IMR-90 (cell line): ENCODE measurements around the gene NUP42. TPM values are rescaled to one million over a fixed set of nuclear protein-coding genes. Genes with fewer than 3 reads are reported as not detected.

Experiments used
- ATAC-seq: fragments of 200-7000 bp; cut with Tn5 transposase; 2 replicates; pipeline ENCODE4 v1.9.1; 2020; ENCODE audit warnings: low read depth, mild to moderate bottlenecking, moderate library complexity
- BruUV-seq: library from RNA; stranded (reverse); fragments of 400-500 nt; replicated peaks from 2 replicates; lab custom pipeline; 2021; lab: Mats Ljungman, UMichigan
- CTCF ChIA-PET: fragments of 300-600 bp; formaldehyde crosslinking; extraction: SDS; loops from one replicate; lab custom pipeline; 2021; ENCODE audit warnings: antibody characterized with exemption; lab: Yijun Ruan, JAX
- POLR2A ChIA-PET: fragments of 300-600 bp; sonication (Branson Sonifier 250); formaldehyde crosslinking; loops from one replicate; lab custom pipeline; 2022; ENCODE audit warnings: antibody characterized with exemption; ENCODE audit not compliant: unreplicated experiment; lab: Charles Lee
- DNase-seq: peaks from one replicate; pipeline ENCODE4 v3.0.0; 2013
- H2AFZ ChIP-seq: replicated peaks from 2 replicates; pipeline ENCODE3; 2013; ENCODE audit warnings: low read length, mild to moderate bottlenecking; ENCODE audit not compliant: poor library complexity
- H2AK5ac ChIP-seq: 2 replicates; pipeline ENCODE4 v1.6.1; 2013; ENCODE audit warnings: low read depth, low read length, inconsistent platforms
- H2AK9ac ChIP-seq: replicated peaks from 2 replicates; pipeline ENCODE3; 2013; ENCODE audit warnings: mild to moderate bottlenecking, low read depth, low read length, moderate library complexity; ENCODE audit not compliant: poor library complexity
- H2BK120ac ChIP-seq: 2 replicates; pipeline ENCODE4 v1.6.1; 2013; ENCODE audit warnings: low read depth, low read length, inconsistent platforms
- H2BK15ac ChIP-seq: 3 replicates; pipeline ENCODE4 v1.6.1; 2013; ENCODE audit warnings: low read depth, low read length, inconsistent platforms
- H2BK20ac ChIP-seq: 2 replicates; pipeline ENCODE4 v1.6.1; 2013; ENCODE audit warnings: low read depth, mild to moderate bottlenecking, inconsistent platforms, low read length, moderate library complexity
- H2BK5ac ChIP-seq: 2 replicates; pipeline ENCODE4 v1.6.1; 2013; ENCODE audit warnings: mild to moderate bottlenecking, low read depth, low read length, inconsistent platforms; ENCODE audit not compliant: poor library complexity, severe bottlenecking
- H3K14ac ChIP-seq: replicated peaks from 2 replicates; pipeline ENCODE4 v1.6.1; 2013; ENCODE audit warnings: low read depth, low read length, inconsistent platforms
- H3K18ac ChIP-seq: 2 replicates; pipeline ENCODE4 v1.6.1; 2013; ENCODE audit warnings: low read depth, low read length, control low read depth
- H3K23ac ChIP-seq: 2 replicates; pipeline ENCODE4 v1.6.1; 2013; ENCODE audit warnings: low read depth, low read length, inconsistent platforms
- H3K27ac ChIP-seq: 2 replicates; pipeline ENCODE4 v1.5.1; 2013; ENCODE audit warnings: mild to moderate bottlenecking, control low read depth, low read length; ENCODE audit not compliant: insufficient read depth
- H3K27me3 ChIP-seq: 2 replicates; pipeline ENCODE4 v1.6.1; 2013; ENCODE audit warnings: low read length; ENCODE audit not compliant: control insufficient read depth, insufficient read depth
- H3K36me3 ChIP-seq: 2 replicates; pipeline ENCODE4 v1.6.1; 2013; ENCODE audit warnings: low read length, mixed read lengths; ENCODE audit not compliant: control insufficient read depth, insufficient read depth
- H3K4ac ChIP-seq: 2 replicates; pipeline ENCODE4 v1.6.1; 2013; ENCODE audit warnings: low read depth, low read length, inconsistent platforms
- H3K4me1 ChIP-seq: 2 replicates; pipeline ENCODE4 v1.6.1; 2013; ENCODE audit warnings: low read length, mixed read lengths; ENCODE audit not compliant: control insufficient read depth, insufficient read depth
- H3K4me2 ChIP-seq: 2 replicates; pipeline ENCODE4 v1.6.1; 2013; ENCODE audit warnings: low read depth, mild to moderate bottlenecking, control low read depth, low read length, moderate library complexity
- H3K4me3 ChIP-seq: 2 replicates; pipeline ENCODE4 v1.5.1; 2013; ENCODE audit warnings: low read depth, mild to moderate bottlenecking, control low read depth, low read length, moderate library complexity; ENCODE audit not compliant: insufficient read depth
- H3K56ac ChIP-seq: 2 replicates; pipeline ENCODE4 v1.6.1; 2013; ENCODE audit warnings: low read length, inconsistent platforms; ENCODE audit not compliant: insufficient read depth; ENCODE audit errors: extremely low read depth
- H3K79me1 ChIP-seq, 2 experiments: 2 replicates each; pipeline ENCODE4 v1.6.1; 2013; ENCODE audit warnings: low read length in 2 of 2, inconsistent platforms in 1 of 2, low read depth in 1 of 2
- H3K9ac ChIP-seq: 2 replicates; pipeline ENCODE4 v1.6.1; 2013; ENCODE audit warnings: low read depth, low read length, control low read depth
- H3K9me1 ChIP-seq: 2 replicates; pipeline ENCODE4 v1.6.1; 2013; ENCODE audit warnings: low read length, inconsistent platforms; ENCODE audit not compliant: insufficient read depth
- H3K9me3 ChIP-seq: 2 replicates; pipeline ENCODE4 v1.6.1; 2013; ENCODE audit warnings: low read length; ENCODE audit not compliant: control insufficient read depth, insufficient read depth
- H4K20me1 ChIP-seq: 2 replicates; pipeline ENCODE4 v1.6.1; 2013; ENCODE audit warnings: low read length, inconsistent platforms; ENCODE audit not compliant: insufficient read depth
- H4K5ac ChIP-seq: 2 replicates; pipeline ENCODE4 v1.6.1; 2013; ENCODE audit warnings: mild to moderate bottlenecking, low read depth, low read length, control low read depth
- H4K8ac ChIP-seq, 2 experiments: 2 replicates each; pipeline ENCODE4 v1.6.1; 2013; ENCODE audit warnings: low read depth in 2 of 2, low read length in 2 of 2, control low read depth in 1 of 2, inconsistent platforms in 1 of 2
- H4K91ac ChIP-seq: 2 replicates; pipeline ENCODE4 v1.6.1; 2013; ENCODE audit warnings: low read depth, low read length, inconsistent platforms; ENCODE audit not compliant: insufficient read depth
- BHLHE40 ChIP-seq: fragments of 150-350 bp; IDR thresholded peaks from 2 replicates; pipeline ENCODE4 v1.6.1; 2016; ENCODE audit warnings: mild to moderate bottlenecking, low read depth, low read length
- CEBPB ChIP-seq: IDR thresholded peaks from 2 replicates; pipeline ENCODE4 v1.6.1; 2012; ENCODE audit warnings: low read depth, low read length, improper control_type of control experiment
- MAFK ChIP-seq: IDR thresholded peaks from 2 replicates; pipeline ENCODE4 v1.6.1; 2012; ENCODE audit warnings: low read depth, low read length, improper control_type of control experiment
- MAZ ChIP-seq: IDR thresholded peaks from 2 replicates; pipeline ENCODE4 v1.6.1; 2012; ENCODE audit warnings: low read depth, mild to moderate bottlenecking, low read length, improper control_type of control experiment, moderate library complexity, borderline replicate concordance
- MXI1 ChIP-seq: IDR thresholded peaks from 2 replicates; pipeline ENCODE4 v1.6.1; 2012; ENCODE audit warnings: low read depth, mild to moderate bottlenecking, low read length, moderate library complexity, borderline replicate concordance
- NFE2L2 ChIP-seq: fragments of 150-350 bp; IDR thresholded peaks from 2 replicates; pipeline ENCODE4 v1.6.1; 2016; ENCODE audit warnings: low read depth, mild to moderate bottlenecking, low read length
- POLR2A ChIP-seq: IDR thresholded peaks from 2 replicates; pipeline ENCODE4 v1.6.1; 2012; ENCODE audit warnings: mild to moderate bottlenecking, low read depth, low read length
- RCOR1 ChIP-seq: IDR thresholded peaks from 2 replicates; pipeline ENCODE4 v1.6.1; 2012; ENCODE audit warnings: mild to moderate bottlenecking, low read length, improper control_type of control experiment; ENCODE audit not compliant: insufficient replicate concordance
- RFX5 ChIP-seq: IDR thresholded peaks from 2 replicates; pipeline ENCODE4 v1.8.0; 2012; ENCODE audit warnings: low read depth, mild to moderate bottlenecking, low read length, moderate library complexity
- USF2 ChIP-seq: fragments of 150-350 bp; IDR thresholded peaks from 2 replicates; pipeline ENCODE4 v1.6.1; 2017; ENCODE audit warnings: mild to moderate bottlenecking, antibody characterized with exemption, low read length, low read depth
- WGBS, 2 experiments: methylation state at CpG; one replicate each; pipeline versions ENCODE4 v1.1.5 to v1.1.7; 2013; ENCODE audit warnings: missing lambda C conversion rate in 2 of 2; ENCODE audit not compliant: insufficient read length in 1 of 2; ENCODE audit errors: extremely low coverage in 2 of 2; 5-methylcytosine and 5-hydroxymethylcytosine counted together
- dilution Hi-C: fragments of 300-500 bp; cut with HindIII; formaldehyde crosslinking; loops from one replicate; pipeline ENCODE4 v1.14.3; 2018; ENCODE audit warnings: low sequenced_read_pairs; ENCODE audit not compliant: unreplicated experiment
- in situ Hi-C: fragments of 300-500 bp; cut with MboI; formaldehyde crosslinking; loops from 3 replicates; pipeline ENCODE4 v1.14.3; 2019; ENCODE audit warnings: low sequenced_read_pairs, inconsistent platforms, mixed read lengths
- intact Hi-C: fragments of 100-400 bp; cut with micrococcal nuclease; formaldehyde crosslinking; loops from 2 replicates; pipeline ENCODE4 v1.10.0; 2022
- polyA plus RNA-seq, 3 experiments: library from polyadenylated mRNA; depleted of rRNA; stranded (reverse); fragments of >200 nt; gene quantifications; 2 replicates each; pipeline ENCODE4 v1.2.3, GENCODE V29; 2012; ENCODE audit warnings: low replicate concordance in 1 of 3
- total RNA-seq: library from RNA; depleted of rRNA; stranded (reverse); fragments of >200 nt; gene quantifications from 2 replicates; pipeline ENCODE4 v1.2.3, GENCODE V29; 2012

Gene NUP42
- total and polyA plus RNA-seq, 2 of the 4 experiments (the other 2 are of a cell fraction) = 17.3 to 22.6 TPM

DNA sequence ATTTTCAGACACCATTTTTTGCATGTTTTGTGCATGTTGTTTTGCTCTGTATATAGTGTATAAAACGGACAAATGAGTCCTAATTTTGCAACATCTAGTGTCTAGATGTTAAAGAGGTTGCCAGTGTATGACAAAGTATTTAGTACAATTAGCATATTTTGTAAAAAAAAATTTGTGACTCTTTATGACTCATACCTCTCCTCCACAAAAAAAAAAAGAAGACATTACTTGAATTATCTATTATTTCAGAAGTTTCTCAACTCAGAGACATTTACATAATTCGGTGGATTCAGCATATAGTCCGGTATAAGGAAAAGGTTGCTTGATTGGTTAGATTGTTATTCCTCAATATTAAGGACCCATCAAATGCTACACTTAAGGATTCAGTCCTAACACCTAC is 26.0 kb downstream of the NUP42 start:
- in situ Hi-C loops (no loop called here), intact Hi-C loops (no loop called here), dilution Hi-C loops (no loop called here)
- H2BK20ac ChIP-seq = no peak overlapping the region
- H3K4ac ChIP-seq = no peak overlapping the region
- H3K9me1 ChIP-seq = no peaks in the 10 kb centered on the region
- H2AFZ ChIP-seq = no peak overlapping the region
- H3K23ac ChIP-seq = no peak overlapping the region
- no peak overlapping the region for H3K4me2 ChIP-seq
- H2BK15ac ChIP-seq = no peak overlapping the region
- ATAC-seq (peak; percentile 12; the same call in 1 of the 2 replicates), DNase-seq (no peak)
- H2AK9ac ChIP-seq = no peak overlapping the region
- BruUV-seq = no TSS peak
- WGBS, 2 experiments = no CpG with 5 or more reads among the region's 3 CpGs
- H3K27ac ChIP-seq = no peak overlapping the region
- no peak overlapping the region for H4K91ac ChIP-seq
- no peak overlapping the region for H3K9ac ChIP-seq
- no peak overlapping the region for H3K56ac ChIP-seq
- peaks cover 2% of the 10 kb centered on the region; the same call in 1 of the 2 replicates for H3K27me3 ChIP-seq
- 0 out of 2 replicates have a peak, but pooled peaks cover 4% of the 10 kb centered on the region for H3K36me3 ChIP-seq
- H3K79me1 ChIP-seq = no peaks in the 10 kb centered on the region
- TF ChIP-seq NFE2L2 (no peak), RFX5 (no peak), RCOR1 (no peak), USF2 (no peak), MAZ (no peak), MXI1 (no peak), BHLHE40 (no peak), CEBPB (no peak), POLR2A (no peak), MAFK (no peak)
- no peak overlapping the region for H2BK120ac ChIP-seq
- peaks cover 2% of the 10 kb centered on the region; the same call in 1 of the 2 replicates for H3K9me3 ChIP-seq
- H2AK5ac ChIP-seq = no peak overlapping the region
- no peak overlapping the region for H4K8ac ChIP-seq
- CTCF ChIA-PET = no interaction called here
- no peaks in the 10 kb centered on the region for H4K20me1 ChIP-seq
- H3K14ac ChIP-seq = no peak overlapping the region
- POLR2A ChIA-PET = no interaction called here
- no peaks in the 10 kb centered on the region for H3K4me1 ChIP-seq
- no peak overlapping the region for H4K5ac ChIP-seq
- H2BK5ac ChIP-seq = no peak overlapping the region
- H3K4me3 ChIP-seq = no peak overlapping the region
- no peak overlapping the region for H3K18ac ChIP-seq
